Gastrocnemius medialis (tissue), 4 donors: Measurements from ENCODE around the gene FRMPD4.

Source experiments
- POLR2A ChIP-seq, 2 donors: fragments of 450-650 bp; IDR thresholded peaks; one replicate each; pipeline ENCODE4 v1.6.1; 2017; ENCODE audit warnings: antibody characterized with exemption in 2 of 2, mild to moderate bottlenecking in 2 of 2, moderate library complexity in 2 of 2
- TF ChIP-seq, protein P1 (sequence below), 5 experiments: fragments of 450-650 bp in 3 of 5; fragments of 200-600 bp in 2 of 5; sonication (generic) in 2 of 5; IDR thresholded peaks in 4 of 5; conservative IDR thresholded peaks in 1 of 5; 1 replicate in 4 of 5; 2 replicates in 1 of 5; pipeline ENCODE4 v1.5.1; 2016 to 2019; ENCODE audit warnings: antibody characterized with exemption in 5 of 5, mild to moderate bottlenecking in 3 of 5, moderate library complexity in 3 of 5

DNA sequence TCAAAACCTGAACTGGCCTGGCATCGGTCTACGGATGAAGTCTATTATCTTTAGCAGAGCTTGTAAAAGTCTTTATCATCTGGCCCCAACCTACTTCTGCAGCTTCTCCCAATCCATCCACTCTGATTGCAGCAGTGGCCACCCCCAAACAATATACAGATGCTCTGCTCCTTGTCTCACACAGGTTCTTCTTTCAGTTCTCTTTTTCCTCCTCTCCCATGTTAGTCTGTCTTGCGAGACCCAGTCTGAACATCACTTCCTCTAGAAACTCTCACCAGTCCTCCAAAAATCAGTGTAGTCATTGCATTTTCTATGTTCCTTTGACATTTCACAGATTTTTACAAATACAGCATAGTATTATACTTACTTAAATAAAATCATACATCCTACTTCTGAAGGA is 163.0 kb downstream of the FRMPD4 start:
- TF ChIP-seq, protein P1, sequence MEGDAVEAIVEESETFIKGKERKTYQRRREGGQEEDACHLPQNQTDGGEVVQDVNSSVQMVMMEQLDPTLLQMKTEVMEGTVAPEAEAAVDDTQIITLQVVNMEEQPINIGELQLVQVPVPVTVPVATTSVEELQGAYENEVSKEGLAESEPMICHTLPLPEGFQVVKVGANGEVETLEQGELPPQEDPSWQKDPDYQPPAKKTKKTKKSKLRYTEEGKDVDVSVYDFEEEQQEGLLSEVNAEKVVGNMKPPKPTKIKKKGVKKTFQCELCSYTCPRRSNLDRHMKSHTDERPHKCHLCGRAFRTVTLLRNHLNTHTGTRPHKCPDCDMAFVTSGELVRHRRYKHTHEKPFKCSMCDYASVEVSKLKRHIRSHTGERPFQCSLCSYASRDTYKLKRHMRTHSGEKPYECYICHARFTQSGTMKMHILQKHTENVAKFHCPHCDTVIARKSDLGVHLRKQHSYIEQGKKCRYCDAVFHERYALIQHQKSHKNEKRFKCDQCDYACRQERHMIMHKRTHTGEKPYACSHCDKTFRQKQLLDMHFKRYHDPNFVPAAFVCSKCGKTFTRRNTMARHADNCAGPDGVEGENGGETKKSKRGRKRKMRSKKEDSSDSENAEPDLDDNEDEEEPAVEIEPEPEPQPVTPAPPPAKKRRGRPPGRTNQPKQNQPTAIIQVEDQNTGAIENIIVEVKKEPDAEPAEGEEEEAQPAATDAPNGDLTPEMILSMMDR (IDR thresholded peaks at IDR 0.05 in 4 of 5, conservative IDR thresholded peaks at IDR 0.05 in 1 of 5): no peak
- TF ChIP-seq POLR2A (IDR thresholded peaks at IDR 0.05): no peak
